H9 (cell line): Measurements from ENCODE around the gene UPF1. TPM values are rescaled to one million over a fixed set of nuclear protein-coding genes. Genes with fewer than 3 reads are reported as not detected.

Experiments
- DNase-seq: peaks from one replicate; pipeline ENCODE4 v3.0.0-alpha.2; 2017
- H2AFZ ChIP-seq: one replicate; pipeline ENCODE4 v1.6.1; 2013; ENCODE audit warnings: mild to moderate bottlenecking, low read length, control low read depth, moderate library complexity
- H2AK5ac ChIP-seq: 2 replicates; pipeline ENCODE4 v1.6.1; 2013; ENCODE audit warnings: low read length, control low read depth, mixed read lengths; ENCODE audit not compliant: insufficient read length
- H2BK120ac ChIP-seq: one replicate; pipeline ENCODE4 v1.6.1; 2013; ENCODE audit warnings: low read depth, mild to moderate bottlenecking, low read length, control low read depth, inconsistent platforms; ENCODE audit not compliant: poor library complexity, severe bottlenecking
- H2BK12ac ChIP-seq: 2 replicates; pipeline ENCODE4 v1.6.1; 2013; ENCODE audit warnings: low read length, control low read depth, mixed read lengths, low read depth; ENCODE audit not compliant: insufficient read length
- H2BK15ac ChIP-seq: 2 replicates; pipeline ENCODE4 v1.6.1; 2013; ENCODE audit warnings: low read depth, low read length, control low read depth
- H2BK20ac ChIP-seq: one replicate; pipeline ENCODE4 v1.6.1; 2013; ENCODE audit warnings: low read depth, mild to moderate bottlenecking, low read length, control low read depth, inconsistent platforms; ENCODE audit not compliant: poor library complexity, severe bottlenecking
- H2BK5ac ChIP-seq: 2 replicates; pipeline ENCODE4 v1.6.1; 2013; ENCODE audit warnings: low read length, control low read depth, mixed read lengths; ENCODE audit not compliant: insufficient read length
- H3K14ac ChIP-seq: 2 replicates; pipeline ENCODE4 v1.6.1; 2013; ENCODE audit warnings: low read length, control low read depth; ENCODE audit not compliant: insufficient read depth
- H3K18ac ChIP-seq: 2 replicates; pipeline ENCODE4 v1.6.1; 2013; ENCODE audit warnings: low read depth, mild to moderate bottlenecking, mixed read lengths, low read length, control low read depth; ENCODE audit not compliant: insufficient read length
- H3K23ac ChIP-seq: 2 replicates; pipeline ENCODE4 v1.6.1; 2013; ENCODE audit warnings: low read length, control low read depth, mixed read lengths, low read depth; ENCODE audit not compliant: insufficient read length
- H3K23me2 ChIP-seq: 2 replicates; pipeline ENCODE4 v1.6.1; 2013; ENCODE audit warnings: low read depth, mild to moderate bottlenecking, mixed read lengths, low read length, control low read depth; ENCODE audit not compliant: insufficient read length, poor library complexity, severe bottlenecking
- H3K27ac ChIP-seq: 2 replicates; pipeline ENCODE4 v1.5.1; 2013; ENCODE audit warnings: low read length, control low read depth, mixed read lengths, low read depth; ENCODE audit not compliant: insufficient read length
- H3K27me3 ChIP-seq: 2 replicates; pipeline ENCODE4 v1.6.1; 2013; ENCODE audit warnings: low read length, control low read depth, inconsistent platforms; ENCODE audit not compliant: insufficient read depth
- H3K4ac ChIP-seq: 2 replicates; pipeline ENCODE4 v1.6.1; 2013; ENCODE audit warnings: low read depth, mild to moderate bottlenecking, control low read depth, inconsistent platforms, low read length, moderate library complexity
- H3K4me1 ChIP-seq: 2 replicates; pipeline ENCODE4 v1.6.1; 2013; ENCODE audit warnings: low read length, control low read depth, inconsistent platforms; ENCODE audit not compliant: insufficient read depth
- H3K4me2 ChIP-seq: 2 replicates; pipeline ENCODE4 v1.6.1; 2013; ENCODE audit warnings: low read length, control low read depth, mixed read lengths; ENCODE audit not compliant: insufficient read length, insufficient read depth
- H3K56ac ChIP-seq: 2 replicates; pipeline ENCODE4 v1.6.1; 2013; ENCODE audit warnings: low read depth, mild to moderate bottlenecking, mixed read lengths, low read length, control low read depth; ENCODE audit not compliant: insufficient read length
- H3K79me1 ChIP-seq: 2 replicates; pipeline ENCODE4 v1.6.1; 2013; ENCODE audit warnings: low read depth, mild to moderate bottlenecking, moderate library complexity, low read length, control low read depth, inconsistent platforms; ENCODE audit not compliant: insufficient read depth, poor library complexity, severe bottlenecking
- H3K79me2 ChIP-seq: 2 replicates; pipeline ENCODE4 v1.6.1; 2013; ENCODE audit warnings: low read length, control low read depth, inconsistent platforms; ENCODE audit not compliant: insufficient read depth
- H3K9ac ChIP-seq: 2 replicates; pipeline ENCODE4 v1.6.1; 2013; ENCODE audit warnings: low read length, control low read depth, mixed read lengths; ENCODE audit not compliant: insufficient read length; ENCODE audit errors: extremely low read depth
- H3K9me3 ChIP-seq: one replicate; pipeline ENCODE4 v1.6.1; 2013; ENCODE audit warnings: low read depth, low read length, inconsistent platforms; ENCODE audit not compliant: control insufficient read depth
- H3T11ph ChIP-seq: one replicate; pipeline ENCODE4 v1.6.1; 2013; ENCODE audit warnings: mild to moderate bottlenecking, low read length, control low read depth, inconsistent platforms
- H4K20me1 ChIP-seq: one replicate; pipeline ENCODE4 v1.6.1; 2013; ENCODE audit not compliant: control insufficient read depth, insufficient read length, insufficient read depth
- H4K5ac ChIP-seq: 2 replicates; pipeline ENCODE4 v1.6.1; 2013; ENCODE audit warnings: low read depth, mild to moderate bottlenecking, mixed read lengths, low read length, control low read depth; ENCODE audit not compliant: insufficient read length
- H4K8ac ChIP-seq: replicated peaks from 2 replicates; pipeline ENCODE4 v1.6.1; 2013; ENCODE audit warnings: low read length, control low read depth, mixed read lengths, low read depth; ENCODE audit not compliant: insufficient read length
- H4K91ac ChIP-seq: 2 replicates; pipeline ENCODE4 v1.6.1; 2013; ENCODE audit warnings: low read depth, mild to moderate bottlenecking, moderate library complexity, mixed read lengths, low read length, control low read depth; ENCODE audit not compliant: insufficient read length
- H3K27ac Mint-ChIP-seq, 3 experiments: 2 replicates in 2 of 3; 3 replicates in 1 of 3; pipeline ENCODE4 v1.8.0; 2020 to 2021; ENCODE audit warnings: mixed read lengths in 3 of 3, mild to moderate bottlenecking in 1 of 3, moderate library complexity in 1 of 3
- H3K27me3 Mint-ChIP-seq: 2 replicates; pipeline ENCODE4 v1.8.0; 2021; ENCODE audit warnings: low read depth, mild to moderate bottlenecking, moderate library complexity, mixed read lengths
- H3K36me3 Mint-ChIP-seq, 3 experiments: 2 replicates in 2 of 3; 3 replicates in 1 of 3; pipeline ENCODE4 v1.8.0; 2020 to 2021; ENCODE audit warnings: low read depth in 3 of 3, mixed read lengths in 3 of 3; ENCODE audit not compliant: insufficient read depth in 1 of 3
- H3K4me1 Mint-ChIP-seq, 2 experiments: 2 replicates each; pipeline ENCODE4 v1.8.0; 2020; ENCODE audit warnings: mixed read lengths in 2 of 2
- H3K4me3 Mint-ChIP-seq, 2 experiments: 2 replicates in 1 of 2; 3 replicates in 1 of 2; pipeline ENCODE4 v1.8.0; 2020 to 2021; ENCODE audit warnings: mild to moderate bottlenecking in 2 of 2, mixed read lengths in 2 of 2, moderate library complexity in 1 of 2
- H3K9me3 Mint-ChIP-seq, 2 experiments: 2 replicates in 1 of 2; 3 replicates in 1 of 2; pipeline ENCODE4 v1.8.0; 2020; ENCODE audit warnings: mild to moderate bottlenecking in 2 of 2, mixed read lengths in 2 of 2, moderate library complexity in 1 of 2
- CTCF ChIP-seq: fragments of 200-600 bp; sonication (generic); conservative IDR thresholded peaks from 3 replicates; pipeline ENCODE4 v1.8.0; 2021; ENCODE audit warnings: antibody characterized with exemption, mild to moderate bottlenecking
- WGBS: extraction: QIAGEN DNeasy Blood & Tissue Kit; methylation state at CpG from one replicate; pipeline ENCODE4 v1.1.7; 2013; ENCODE audit warnings: missing lambda C conversion rate, low lambda C conversion rate, mixed read lengths; ENCODE audit not compliant: insufficient read length; ENCODE audit errors: extremely low coverage; 5-methylcytosine and 5-hydroxymethylcytosine counted together
- total RNA-seq: library from RNA; stranded (reverse); gene quantifications from 2 replicates; pipeline ENCODE4 v1.2.1, GENCODE V29; 2021

Gene UPF1
- total RNA-seq, 1 experiment from 2014 or later, result 85.4 TPM

GRCh38 chr19:18895824-18896341 lies 64.1 kb downstream of the UPF1 start, which contains the start of gene CERS1:
TSS of gene CERS1 (minus strand) at chr19:18896158. CDS start at chr19:18896072, 86 bp downstream.
- H3K4me1 ChIP-seq, result no peaks in the 10 kb centered on the region
- H3K9me3 Mint-ChIP-seq, result no peaks in the 10 kb centered on the region
- no peak within 1 kb of the TSS for H2BK15ac ChIP-seq
- no peak within 1 kb of the TSS for H2AFZ ChIP-seq
- no peak within 1 kb of the TSS for H4K5ac ChIP-seq
- peak within 1 kb of the TSS; percentile 33 for H3K4me2 ChIP-seq
- H3K27me3 ChIP-seq, result no peaks in the 10 kb centered on the region; the same call in 1 of the 2 replicates
- TF ChIP-seq CTCF, result no peak
- H3K56ac ChIP-seq, result no peak within 1 kb of the TSS
- H3K18ac ChIP-seq, result no peak within 1 kb of the TSS
- H3K79me1 ChIP-seq, result no peaks in the 10 kb centered on the region
- H3K14ac ChIP-seq, result peak within 1 kb of the TSS; percentile 16; the same call in 1 of the 2 replicates
- H2BK120ac ChIP-seq, result no peak within 1 kb of the TSS
- H3K4me1 Mint-ChIP-seq, result peaks cover 0 to 10% of the 10 kb centered on the region in 2 experiments; a peak in 1 of 4 replicates
- peaks cover 0 to 2% (median 0%) of the 10 kb centered on the region in 3 experiments; a peak in 4 of 7 replicates for H3K36me3 Mint-ChIP-seq
- no peak within 1 kb of the TSS; a peak in 1 of 7 replicates for H3K27ac Mint-ChIP-seq
- H3T11ph ChIP-seq, result no peak within 1 kb of the TSS
- no peak within 1 kb of the TSS for H3K4ac ChIP-seq
- H3K9me3 ChIP-seq, result no peaks in the 10 kb centered on the region
- H2AK5ac ChIP-seq, result no peak within 1 kb of the TSS
- peaks cover 7% of the 10 kb centered on the region for H3K23me2 ChIP-seq
- no peak within 1 kb of the TSS for H2BK20ac ChIP-seq
- no peak within 1 kb of the TSS for H4K91ac ChIP-seq
- no peak within 1 kb of the TSS for H3K9ac ChIP-seq
- H2BK5ac ChIP-seq, result no peak within 1 kb of the TSS
- H3K23ac ChIP-seq, result no peak within 1 kb of the TSS
- H2BK12ac ChIP-seq, result no peak within 1 kb of the TSS
- peak within 1 kb of the TSS; percentile 78 to 89 for H3K4me3 Mint-ChIP-seq
- H3K79me2 ChIP-seq, result no peaks in the 10 kb centered on the region
- H4K8ac ChIP-seq, result no peak within 1 kb of the TSS
- no peak for DNase-seq
- peaks cover 17% of the 10 kb centered on the region for H3K27me3 Mint-ChIP-seq
- no peak within 1 kb of the TSS for H3K27ac ChIP-seq
- no CpG with 5 or more reads among the region's 89 CpGs for WGBS
- H4K20me1 ChIP-seq, result no peaks in the 10 kb centered on the region
